MCF 10A (cell line): ENCODE data around the gene AP1M1. TPM values are rescaled to one million over a fixed set of nuclear protein-coding genes. Genes with fewer than 3 reads are reported as not detected.

Source experiments
- BruUV-seq: library from RNA; stranded (reverse); fragments of 400-500 nt; replicated peaks from 2 replicates; lab custom pipeline; 2021; lab: Mats Ljungman, UMichigan
- CTCF ChIA-PET: fragments of 300-600 bp; sonication (Branson Sonifier 250); formaldehyde crosslinking; extraction: SDS; loops from one replicate; lab custom pipeline; 2021; ENCODE audit warnings: antibody characterized with exemption, inconsistent platforms; lab: Yijun Ruan, JAX
- POLR2A ChIA-PET: fragments of 300-600, 350-650 bp; sonication (Branson Sonifier 250); formaldehyde crosslinking; extraction: SDS; loops from one replicate; lab custom pipeline; 2020; ENCODE audit warnings: antibody characterized with exemption, inconsistent platforms; lab: Yijun Ruan, JAX
- DNase-seq: peaks from one replicate; pipeline ENCODE4 v3.0.0-alpha.2; 2018; ENCODE audit not compliant: unreplicated experiment
- H3K27ac Mint-ChIP-seq: one replicate; pipeline ENCODE4 v1.8.0; 2022; ENCODE audit warnings: mild to moderate bottlenecking, low read depth, mixed read lengths; ENCODE audit not compliant: unreplicated experiment
- H3K27me3 Mint-ChIP-seq: one replicate; pipeline ENCODE4 v1.8.0; 2022; ENCODE audit warnings: mixed read lengths; ENCODE audit not compliant: insufficient read depth, unreplicated experiment
- H3K36me3 Mint-ChIP-seq: one replicate; pipeline ENCODE4 v1.8.0; 2022; ENCODE audit warnings: mild to moderate bottlenecking, moderate library complexity, mixed read lengths; ENCODE audit not compliant: insufficient read depth, unreplicated experiment
- H3K4me1 Mint-ChIP-seq: one replicate; pipeline ENCODE4 v1.8.0; 2022; ENCODE audit warnings: mixed read lengths; ENCODE audit not compliant: insufficient read depth, unreplicated experiment
- H3K4me3 Mint-ChIP-seq: one replicate; pipeline ENCODE4 v1.8.0; 2022; ENCODE audit warnings: mild to moderate bottlenecking, moderate library complexity, mixed read lengths; ENCODE audit not compliant: unreplicated experiment
- H3K9me3 Mint-ChIP-seq: one replicate; pipeline ENCODE4 v1.8.0; 2022; ENCODE audit warnings: mixed read lengths; ENCODE audit not compliant: unreplicated experiment
- intact Hi-C: fragments of 100-400 bp; cut with micrococcal nuclease; formaldehyde crosslinking; loops from 2 replicates; pipeline ENCODE4 v1.14.1; 2022
- total RNA-seq: library from RNA; stranded (reverse); gene quantifications from 2 replicates; pipeline ENCODE4 v1.2.3, GENCODE V29; 2022
- TF ChIP-seq, protein P1 (sequence below): fragments of 200-600 bp; IDR thresholded peaks from one replicate; pipeline ENCODE4 v1.8.0; 2022; ENCODE audit warnings: antibody characterized with exemption, mild to moderate bottlenecking; ENCODE audit not compliant: unreplicated experiment

AP1M1 gene
- total RNA-seq, 1 experiment from 2014 or later = 53.8 TPM

DNA sequence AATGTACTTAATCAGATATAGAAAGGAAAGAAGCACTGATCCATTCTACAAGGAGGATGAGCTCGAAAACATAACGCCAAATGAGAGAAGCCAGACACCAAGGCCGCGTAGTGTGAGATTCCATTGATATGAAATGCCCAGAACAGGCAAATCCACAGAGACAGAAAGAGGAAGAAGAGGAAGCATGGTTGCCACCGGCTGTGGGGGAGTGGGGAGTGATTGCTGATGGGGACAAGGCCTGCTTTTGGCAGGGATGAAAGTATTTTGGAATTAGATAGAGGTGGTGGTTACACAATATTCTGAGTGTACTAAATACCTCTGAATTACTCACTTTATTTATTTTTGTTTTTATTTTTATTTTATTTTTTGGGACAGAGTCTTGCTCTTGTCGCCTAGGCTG lies 76.7 kb downstream of the AP1M1 start:
- Mint-ChIP-seq H3K4me1 (peaks cover 6% of the 10 kb centered on the region), H3K4me3 (no peak overlapping the region), H3K27ac (no peak overlapping the region), H3K27me3 (peaks cover 23% of the 10 kb centered on the region), H3K9me3 (no peaks in the 10 kb centered on the region), H3K36me3 (no peaks in the 10 kb centered on the region)
- TF ChIP-seq, protein P1, sequence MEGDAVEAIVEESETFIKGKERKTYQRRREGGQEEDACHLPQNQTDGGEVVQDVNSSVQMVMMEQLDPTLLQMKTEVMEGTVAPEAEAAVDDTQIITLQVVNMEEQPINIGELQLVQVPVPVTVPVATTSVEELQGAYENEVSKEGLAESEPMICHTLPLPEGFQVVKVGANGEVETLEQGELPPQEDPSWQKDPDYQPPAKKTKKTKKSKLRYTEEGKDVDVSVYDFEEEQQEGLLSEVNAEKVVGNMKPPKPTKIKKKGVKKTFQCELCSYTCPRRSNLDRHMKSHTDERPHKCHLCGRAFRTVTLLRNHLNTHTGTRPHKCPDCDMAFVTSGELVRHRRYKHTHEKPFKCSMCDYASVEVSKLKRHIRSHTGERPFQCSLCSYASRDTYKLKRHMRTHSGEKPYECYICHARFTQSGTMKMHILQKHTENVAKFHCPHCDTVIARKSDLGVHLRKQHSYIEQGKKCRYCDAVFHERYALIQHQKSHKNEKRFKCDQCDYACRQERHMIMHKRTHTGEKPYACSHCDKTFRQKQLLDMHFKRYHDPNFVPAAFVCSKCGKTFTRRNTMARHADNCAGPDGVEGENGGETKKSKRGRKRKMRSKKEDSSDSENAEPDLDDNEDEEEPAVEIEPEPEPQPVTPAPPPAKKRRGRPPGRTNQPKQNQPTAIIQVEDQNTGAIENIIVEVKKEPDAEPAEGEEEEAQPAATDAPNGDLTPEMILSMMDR = no peak
- POLR2A ChIA-PET = no interaction called here
- intact Hi-C loops = no loop called here
- CTCF ChIA-PET = no interaction called here
- no peak for DNase-seq
- no TSS peak for BruUV-seq

DNA sequence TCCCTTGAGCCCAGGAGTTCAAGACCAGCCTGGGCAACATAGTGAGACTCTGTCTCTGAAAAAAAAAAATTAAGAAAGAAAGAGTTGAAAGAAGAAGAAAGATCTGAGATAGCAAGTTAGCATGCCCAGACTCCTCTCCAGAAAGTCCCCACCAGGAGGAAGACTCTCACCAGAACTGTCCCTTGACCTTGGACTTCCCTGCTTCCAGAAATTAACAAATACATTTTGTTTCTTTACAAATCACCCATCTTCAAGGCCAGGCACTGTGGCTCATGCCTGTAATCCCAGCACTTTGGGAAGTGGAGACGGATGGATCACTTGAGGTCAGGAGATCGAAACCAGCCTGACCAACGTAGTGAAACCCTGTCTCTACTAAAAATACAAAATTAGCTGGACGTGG lies 82.6 kb downstream of the AP1M1 start:
- H3K4me3 Mint-ChIP-seq = no peak overlapping the region
- BruUV-seq = no TSS peak
- CTCF ChIA-PET = interaction anchor here (0.5 to 0.6 kb wide), 2 partner anchors 25 to 32 kb away, joined by 3 to 5 read pairs; no protein-coding TSS in a partner anchor

DNA sequence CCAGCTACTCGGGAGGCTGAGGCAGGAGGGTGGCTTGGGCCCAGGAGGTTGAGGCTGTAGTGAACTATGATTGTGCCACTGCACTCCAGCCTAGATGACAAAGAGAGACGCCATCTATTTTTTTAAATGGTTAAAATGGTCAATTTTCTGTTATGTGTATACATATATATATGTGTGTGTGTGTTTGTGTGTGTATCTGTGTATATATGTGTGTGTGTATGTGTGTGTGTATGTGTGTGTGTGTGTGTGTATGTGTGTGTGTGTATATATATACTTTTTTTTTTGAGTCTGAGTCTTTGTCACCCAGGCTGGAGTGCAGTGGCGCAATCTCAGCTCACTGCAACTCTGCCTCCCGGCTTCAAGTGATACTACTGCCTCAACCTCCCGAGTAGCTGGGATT lies 84.0 kb downstream of the AP1M1 start:
- no peaks in the 10 kb centered on the region for H3K9me3 Mint-ChIP-seq
- no peak overlapping the region for H3K4me3 Mint-ChIP-seq
- intact Hi-C loops = no loop called here
- H3K4me1 Mint-ChIP-seq = peaks cover 5% of the 10 kb centered on the region
- H3K27me3 Mint-ChIP-seq = peaks cover 38% of the 10 kb centered on the region
- ChIA-PET CTCF (interaction anchor here (0.6 to 0.8 kb wide), 3 partner anchors 30 to 1691 kb away, joined by 3 read pairs; no protein-coding TSS in a partner anchor), POLR2A (no interaction called here)
- no TSS peak for BruUV-seq
- no peaks in the 10 kb centered on the region for H3K36me3 Mint-ChIP-seq
- no peak overlapping the region for H3K27ac Mint-ChIP-seq
- TF ChIP-seq, protein P1 = no peak
- no peak for DNase-seq

More for the DNA sequence above, 82.6 kb downstream of the AP1M1 start:
- no peak overlapping the region for H3K27ac Mint-ChIP-seq
- peaks cover 5% of the 10 kb centered on the region for H3K4me1 Mint-ChIP-seq
- peaks cover 37% of the 10 kb centered on the region for H3K27me3 Mint-ChIP-seq
- no peaks in the 10 kb centered on the region for H3K9me3 Mint-ChIP-seq
- TF ChIP-seq, protein P1 = no peak
- DNase-seq = no peak
- intact Hi-C loops = no loop called here
- H3K36me3 Mint-ChIP-seq = no peaks in the 10 kb centered on the region
- POLR2A ChIA-PET = no interaction called here

DNA sequence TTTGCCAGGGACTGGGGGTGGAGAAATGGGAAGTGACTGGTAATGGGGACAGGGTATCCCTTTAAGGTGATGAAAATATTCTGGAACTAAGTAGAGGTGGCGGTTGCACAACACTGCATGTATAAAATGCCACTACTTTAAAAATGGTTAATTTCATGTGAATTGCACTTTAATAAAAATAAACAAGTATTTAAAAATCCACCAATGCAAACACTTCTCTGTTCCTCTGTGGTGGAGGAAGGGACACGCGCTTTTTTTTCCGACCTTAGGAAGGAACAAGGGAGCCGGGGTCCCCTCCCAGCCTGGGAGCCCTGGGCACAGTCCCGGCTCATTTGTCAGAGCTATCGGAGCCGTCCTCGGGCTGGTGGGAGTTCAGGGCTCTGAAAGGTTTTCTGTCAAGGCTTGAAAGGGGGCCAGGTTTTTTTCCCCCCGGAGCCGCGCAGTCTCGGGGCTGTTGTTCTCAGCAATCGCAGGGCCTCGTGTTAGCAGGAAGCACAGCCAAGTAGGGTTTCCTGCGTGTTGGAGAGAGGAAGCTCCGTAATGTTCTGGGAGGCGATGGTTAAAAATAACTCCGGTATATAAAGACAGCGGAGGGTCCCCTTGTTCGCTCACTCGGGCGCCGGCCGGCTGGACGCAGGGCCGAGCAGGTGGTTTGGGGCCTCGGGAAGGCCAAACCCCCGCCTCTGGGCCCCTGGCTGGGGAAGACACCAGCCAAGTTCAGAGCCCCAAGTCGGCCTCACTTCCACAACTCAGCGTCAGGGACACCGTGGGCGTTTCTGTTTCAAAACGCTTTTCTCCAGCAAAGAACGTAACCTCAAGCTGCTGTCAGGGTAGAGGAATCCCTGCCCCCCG lies 85.7 kb downstream of the AP1M1 start:
- no peaks in the 10 kb centered on the region for H3K36me3 Mint-ChIP-seq
- TF ChIP-seq, protein P1 = no peak
- H3K4me1 Mint-ChIP-seq = peaks cover 5% of the 10 kb centered on the region
- H3K27ac Mint-ChIP-seq = no peak overlapping the region
- no peak overlapping the region for H3K4me3 Mint-ChIP-seq
- POLR2A ChIA-PET = no interaction called here
- H3K9me3 Mint-ChIP-seq = no peaks in the 10 kb centered on the region
- CTCF ChIA-PET = no interaction called here
- no peak for DNase-seq
- BruUV-seq = no TSS peak
- intact Hi-C loops = no loop called here
- H3K27me3 Mint-ChIP-seq = peaks cover 47% of the 10 kb centered on the region
